ENCODE measurements around the gene CLIP2.
A peak's percentile ranks its signal among the peaks of the same experiment; 100 is the strongest.
"Not testable (repeated sequence)": the region's sequence is repeated elsewhere in the genome, so short reads cannot be mapped to it uniquely, and the experiment has no call there.

The CLIP2 gene

DNA sequence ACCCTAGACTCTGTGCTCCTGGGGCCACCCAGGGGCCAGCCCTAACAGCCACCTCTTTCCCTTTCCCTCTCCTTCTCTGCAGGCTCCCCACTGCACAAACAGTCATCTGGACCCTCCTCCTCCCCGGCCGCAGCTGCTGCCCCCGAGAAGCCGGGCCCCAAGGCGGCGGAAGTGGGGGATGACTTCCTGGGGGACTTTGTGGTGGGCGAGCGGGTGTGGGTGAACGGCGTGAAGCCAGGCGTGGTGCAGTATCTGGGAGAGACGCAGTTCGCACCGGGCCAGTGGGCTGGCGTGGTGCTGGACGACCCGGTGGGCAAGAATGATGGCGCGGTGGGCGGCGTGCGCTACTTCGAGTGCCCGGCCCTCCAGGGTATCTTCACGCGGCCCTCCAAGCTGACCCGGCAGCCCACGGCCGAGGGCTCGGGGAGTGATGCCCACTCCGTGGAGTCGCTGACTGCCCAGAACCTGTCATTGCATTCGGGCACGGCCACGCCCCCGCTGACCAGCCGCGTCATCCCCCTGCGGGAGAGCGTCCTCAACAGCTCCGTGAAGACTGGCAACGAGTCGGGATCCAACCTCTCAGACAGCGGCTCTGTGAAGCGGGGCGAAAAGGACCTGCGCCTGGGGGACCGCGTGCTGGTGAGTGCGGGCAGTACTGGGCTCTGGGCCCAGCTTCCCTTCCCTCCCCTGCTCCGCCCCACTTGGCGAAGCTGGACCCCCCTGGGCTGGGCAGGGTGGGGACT lies 49.3 kb downstream of the CLIP2 start:
- no peak for DNase-seq

DNA sequence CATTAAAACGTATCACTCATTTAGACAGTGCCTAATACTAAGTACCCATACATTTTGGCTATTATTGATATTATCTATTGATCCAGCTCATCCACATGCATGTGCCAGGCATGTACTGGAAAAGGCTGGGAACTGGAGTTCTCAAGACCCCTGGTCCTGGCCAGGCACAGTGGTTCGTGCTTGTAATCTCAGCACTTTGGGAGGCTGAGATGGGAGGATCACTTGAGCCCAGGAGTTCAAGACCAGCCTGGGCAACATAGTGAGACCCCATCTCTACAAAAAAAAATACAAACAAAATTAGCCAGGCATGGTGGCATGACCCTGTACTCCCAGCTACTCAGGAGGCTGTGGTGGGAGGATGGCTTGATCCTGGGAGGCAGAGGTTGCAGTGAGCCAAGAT lies 50.4 kb downstream of the CLIP2 start:
- DNase-seq: not testable (repeated sequence)

DNA sequence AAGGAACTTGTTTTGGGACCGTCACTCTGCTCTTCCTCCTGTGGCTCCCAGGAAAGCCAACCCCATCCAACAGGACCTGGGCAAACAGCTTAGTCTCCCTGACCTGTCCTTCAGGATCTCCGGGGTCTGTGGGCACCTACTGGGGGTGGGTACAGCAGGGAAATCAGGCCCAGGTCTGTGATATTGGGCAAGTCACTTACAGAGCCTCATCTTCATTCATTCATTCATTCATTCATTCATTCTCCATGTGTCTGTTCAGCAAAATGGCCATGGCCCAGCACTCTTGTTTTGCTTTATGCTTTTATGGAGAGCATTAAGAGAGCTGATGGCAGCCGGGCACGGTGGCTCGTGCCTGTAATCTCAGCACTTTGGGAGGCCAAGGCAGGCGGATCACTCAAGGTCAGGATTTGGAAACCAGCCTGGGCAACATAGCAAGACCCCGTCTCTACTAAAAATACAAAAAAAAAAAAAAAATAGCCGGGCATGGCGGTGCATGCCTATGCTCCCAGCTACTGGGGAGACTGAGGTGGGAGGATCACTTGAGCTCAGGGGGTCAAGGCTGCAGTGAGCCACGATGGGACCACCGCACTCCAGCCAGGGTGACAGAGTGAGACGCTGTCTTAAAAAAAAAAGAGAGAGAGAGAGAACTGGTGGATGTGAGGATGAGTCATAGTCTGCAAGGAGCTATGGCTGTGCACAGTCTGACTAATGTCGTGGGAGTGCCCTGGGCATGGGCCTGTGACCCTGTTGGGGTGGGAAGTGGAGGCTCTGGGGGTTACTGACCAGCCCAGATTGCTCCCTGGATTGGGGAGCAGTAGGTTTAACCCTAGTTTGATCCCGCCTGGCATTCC lies 54.3 kb downstream of the CLIP2 start:
- no peak for DNase-seq

DNA sequence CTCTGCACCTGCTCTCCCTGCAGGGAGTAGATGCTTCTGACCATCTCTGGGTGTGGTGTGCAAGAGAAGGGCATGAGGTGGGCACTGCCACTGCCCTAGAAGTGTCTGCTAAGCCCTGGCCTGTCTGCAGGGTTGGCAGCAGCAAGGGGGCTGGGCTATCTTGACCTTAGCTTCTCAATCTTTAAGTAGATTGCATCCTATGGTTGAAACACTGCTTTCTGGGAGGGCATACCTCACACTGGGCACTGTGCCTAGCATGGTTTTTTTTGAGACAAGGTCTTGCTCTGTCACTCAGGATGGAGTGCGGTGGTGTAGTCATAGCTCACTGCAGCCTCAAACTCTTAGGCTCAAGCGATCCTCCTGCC lies 54.9 kb downstream of the CLIP2 start:
- no peak for DNase-seq

GRCh38 chr7:74344786-74345185 lies 55.6 kb downstream of the CLIP2 start:
- no peak for DNase-seq

- no peak for DNase-seq
Observed at GRCh38 chr7:74345970-74346369, 56.8 kb downstream of the CLIP2 start.

DNA sequence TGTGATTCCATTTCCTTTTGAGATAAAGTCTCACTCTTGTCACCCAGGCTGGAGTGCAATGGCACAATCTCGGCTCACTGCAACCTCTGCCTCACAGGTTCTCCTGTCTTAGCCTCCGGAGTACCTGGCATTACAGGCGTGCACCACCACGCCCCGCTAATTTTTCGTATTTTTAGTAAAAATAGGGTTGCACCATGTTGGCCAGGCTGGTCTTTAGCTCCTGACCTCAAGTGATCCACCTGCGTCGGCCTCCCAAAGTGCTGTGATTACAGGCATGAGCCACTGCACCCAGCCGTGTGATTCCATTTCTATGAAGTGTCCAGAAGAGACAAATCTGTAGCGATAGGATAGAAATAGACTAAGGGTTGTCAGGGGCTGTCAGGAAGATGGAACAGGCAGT lies 60.4 kb downstream of the CLIP2 start:
- no peak for DNase-seq

DNA sequence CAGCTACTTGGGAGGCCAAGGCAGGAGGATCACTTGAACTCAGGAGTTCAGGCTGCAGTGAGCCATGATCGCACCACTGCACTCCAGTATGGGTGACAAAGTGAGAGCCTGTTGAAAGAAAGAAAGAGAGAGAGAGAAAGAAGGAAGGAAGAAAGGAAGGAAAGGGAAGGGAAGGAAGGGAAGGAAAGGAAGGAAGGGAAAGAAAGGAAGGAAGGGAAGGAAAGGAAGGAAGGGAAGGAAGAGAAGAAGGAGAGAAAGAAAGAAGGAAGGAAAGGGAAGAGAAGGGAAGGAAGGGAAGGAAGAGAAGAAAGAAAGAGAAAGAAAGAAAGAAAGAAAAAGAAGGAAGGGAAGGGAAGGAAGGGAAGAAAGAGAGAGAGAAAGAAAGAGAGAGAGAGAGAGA lies 61.5 kb downstream of the CLIP2 start:
- DNase-seq: no peak

GRCh38 chr7:74351836-74352235 lies 62.6 kb downstream of the CLIP2 start:
- no peak for DNase-seq

- not testable (repeated sequence) for DNase-seq
Observed at GRCh38 chr7:74352551-74353138, 63.4 kb downstream of the CLIP2 start.

GRCh38 chr7:74354009-74354408 lies 64.8 kb downstream of the CLIP2 start:
- no peak for DNase-seq

DNA sequence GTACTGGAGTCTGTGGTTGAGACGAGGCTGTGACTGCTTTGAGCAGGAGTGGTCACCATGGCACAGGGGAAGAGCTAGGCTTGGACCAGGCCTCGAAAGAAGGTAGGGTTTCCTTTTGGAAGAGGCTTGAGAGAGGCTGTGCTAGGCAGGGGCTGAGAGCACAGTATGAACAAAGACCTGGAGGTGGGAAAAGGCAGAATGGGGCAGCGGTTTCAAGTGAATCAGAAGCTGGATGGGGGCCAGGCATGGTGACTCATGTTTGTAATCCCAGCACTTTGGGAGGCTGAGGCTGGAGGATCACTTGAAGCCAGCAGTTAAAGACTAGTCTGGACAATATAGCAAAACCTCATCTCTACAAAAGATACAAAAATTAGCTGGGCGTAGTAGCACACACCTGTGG lies 65.9 kb downstream of the CLIP2 start:
- DNase-seq: peak; percentile 27

- DNase-seq: no peak
Observed at GRCh38 chr7:74356589-74357315, 67.5 kb downstream of the CLIP2 start.

DNA sequence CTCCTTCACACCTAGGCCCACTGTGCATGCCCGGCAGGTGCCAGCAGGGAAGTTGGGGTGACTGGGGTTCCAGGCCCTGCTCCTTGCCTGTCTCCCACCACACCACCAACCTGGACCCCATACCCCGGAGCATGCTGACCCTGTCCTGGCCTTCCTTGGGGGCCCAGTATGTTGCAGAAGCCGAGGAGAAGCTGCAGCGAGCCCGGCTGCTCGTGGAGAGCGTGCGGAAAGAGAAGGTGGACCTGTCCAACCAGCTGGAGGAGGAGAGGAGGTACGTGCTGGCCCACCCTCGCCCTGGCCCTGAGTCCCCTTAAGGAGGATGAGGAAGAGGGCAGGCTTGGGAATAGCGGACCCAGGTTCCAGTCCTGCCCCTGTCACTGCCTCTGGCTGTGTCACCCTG lies 70.8 kb downstream of the CLIP2 start:
- no peak for DNase-seq

GRCh38 chr7:74362266-74362665 lies 73.1 kb downstream of the CLIP2 start:
- no peak for DNase-seq

DNA sequence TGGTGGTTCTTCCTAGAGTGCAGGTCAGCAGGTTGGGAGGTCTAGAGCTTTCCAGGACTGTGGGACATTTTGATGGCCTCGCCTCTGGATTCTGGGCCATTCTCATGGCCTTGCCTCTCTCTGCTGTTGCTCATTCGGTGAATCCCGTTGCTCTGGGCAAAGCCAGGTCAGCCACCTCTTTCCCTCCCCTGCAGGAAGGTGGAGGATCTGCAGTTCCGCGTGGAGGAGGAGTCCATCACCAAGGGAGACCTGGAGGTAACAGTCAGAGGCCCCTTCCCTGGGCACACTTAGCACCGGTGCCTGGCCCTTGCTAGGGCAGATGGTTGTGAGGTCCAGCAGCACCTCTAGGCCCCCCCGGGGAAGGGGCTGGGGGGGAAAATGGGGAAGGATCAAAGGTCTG lies 74.9 kb downstream of the CLIP2 start:
- no peak for DNase-seq

- DNase-seq: no peak
Observed at GRCh38 chr7:74365322-74366022, 76.3 kb downstream of the CLIP2 start.

DNA sequence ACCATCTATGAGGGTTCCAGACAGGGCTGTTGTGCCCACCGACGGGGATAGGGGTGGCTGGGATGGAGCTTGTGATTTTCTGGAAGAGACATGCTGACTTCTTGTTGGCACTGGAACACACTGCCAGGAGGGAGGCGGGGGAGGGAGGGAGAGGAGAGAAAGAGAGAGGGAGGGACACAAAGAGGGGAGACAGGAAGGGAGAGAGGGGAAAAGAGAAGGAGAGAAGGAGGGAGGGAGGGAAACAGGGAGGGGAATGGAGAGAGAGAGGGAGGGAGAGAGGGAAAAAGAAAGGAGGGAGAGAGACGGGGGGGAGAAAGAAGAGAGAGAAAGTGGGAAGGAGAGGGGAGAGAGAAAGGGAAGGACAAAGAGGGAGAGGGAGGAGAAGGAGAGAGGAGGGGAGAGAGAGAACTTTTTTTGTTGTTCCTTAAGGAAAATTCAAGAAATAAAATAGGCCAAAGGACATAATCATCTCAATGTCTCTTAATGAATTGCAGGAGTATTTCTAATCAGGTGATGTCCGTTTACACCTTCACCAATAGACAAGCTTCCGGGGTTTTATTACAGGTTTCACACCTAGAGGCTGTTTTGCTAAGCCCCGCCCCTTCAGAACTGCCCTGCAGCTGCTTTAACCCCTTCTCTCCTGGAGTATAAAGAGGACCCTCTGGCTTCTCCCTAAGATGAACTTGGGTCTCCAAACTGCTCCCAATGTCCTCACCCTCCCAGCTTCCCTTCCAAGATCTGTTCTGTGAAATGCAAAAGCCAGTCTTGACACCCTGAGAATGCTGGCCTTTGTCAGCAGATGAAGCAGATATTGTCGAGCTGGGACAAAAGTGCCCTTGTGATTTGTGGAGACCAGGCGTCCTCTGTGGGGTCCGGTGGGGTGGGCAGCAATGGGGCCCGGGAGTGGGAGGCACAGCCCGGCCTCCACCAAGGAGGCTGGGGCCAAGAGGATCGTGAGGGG lies 82.5 kb downstream of the CLIP2 start:
- no peak for DNase-seq

DNA sequence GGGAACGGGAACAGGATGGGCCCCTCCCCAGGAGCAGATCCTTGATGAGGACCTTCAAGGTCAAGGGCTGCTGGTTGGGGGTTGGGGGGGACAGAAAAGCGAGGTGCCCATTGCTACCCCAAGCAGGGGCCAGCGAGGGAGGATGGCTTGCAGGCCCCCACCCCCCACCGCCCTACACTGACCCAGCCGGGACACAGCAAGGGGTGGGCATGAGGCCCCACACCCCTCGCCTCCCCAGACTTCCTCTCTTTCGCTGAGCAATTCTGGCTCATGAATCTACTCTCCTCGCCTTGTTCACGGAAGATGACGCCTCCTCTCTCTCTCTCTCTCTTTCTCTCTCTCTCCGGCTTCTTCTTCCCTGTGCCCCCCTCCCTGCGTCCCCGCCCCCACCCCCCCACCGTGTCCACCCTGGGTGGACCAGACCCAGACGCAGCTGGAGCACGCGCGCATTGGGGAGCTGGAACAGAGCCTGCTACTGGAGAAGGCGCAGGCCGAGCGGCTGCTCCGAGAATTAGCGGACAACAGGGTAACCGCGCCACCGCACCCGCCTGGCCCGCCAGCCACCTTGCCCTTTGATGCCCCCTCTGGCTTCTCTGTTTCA lies 83.4 kb downstream of the CLIP2 start:
- DNase-seq: no peak

- no peak for DNase-seq
Observed at GRCh38 chr7:74373536-74373935, 84.3 kb downstream of the CLIP2 start.

DNA sequence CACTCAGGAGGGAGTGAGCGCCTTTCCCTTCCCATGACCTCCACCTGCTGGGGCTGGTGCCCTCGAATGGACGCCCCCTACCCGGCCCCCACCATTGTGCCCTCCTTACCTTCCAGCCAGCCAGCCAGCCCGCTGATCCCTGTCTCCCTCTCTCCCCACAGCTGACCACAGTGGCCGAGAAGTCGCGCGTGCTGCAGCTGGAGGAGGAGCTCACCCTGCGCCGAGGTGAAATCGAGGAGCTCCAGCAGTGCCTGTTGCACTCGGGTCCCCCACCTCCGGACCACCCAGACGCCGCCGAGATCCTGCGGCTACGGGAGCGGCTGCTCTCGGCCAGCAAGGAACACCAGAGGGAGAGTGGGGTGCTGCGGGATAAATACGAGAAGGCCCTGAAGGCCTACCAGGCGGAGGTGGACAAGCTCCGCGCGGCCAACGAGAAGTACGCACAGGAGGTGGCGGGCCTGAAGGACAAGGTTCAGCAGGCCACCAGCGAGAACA lies 86.6 kb downstream of the CLIP2 start:
- no peak for DNase-seq
